Activated naive CD8-positive, alpha-beta T cell treated with anti-CD3 and anti-CD28 coated beads, Interleukin-2, amount 10 ng/mL, durations not matched to agents 7 days and 5 days (primary cell): ENCODE measurements around the gene ODAM. TPM values are rescaled to one million over a fixed set of nuclear protein-coding genes. Genes with fewer than 3 reads are reported as not detected.
"Not testable (repeated sequence)": the region's sequence is repeated elsewhere in the genome, so short reads cannot be mapped to it uniquely, and the experiment has no call there.

Experiments used
- ATAC-seq: fragments of 150-1000 bp; cut with Tn5 transposase; one replicate; pipeline ENCODE4 v1.10.0; 2021; ENCODE audit warnings: low read depth, moderate library complexity
- POLR2A ChIA-PET: fragments of 350-600 bp; sonication (Branson Sonifier 250); formaldehyde crosslinking; loops from one replicate; lab custom pipeline; 2021; ENCODE audit warnings: antibody characterized with exemption; lab: Charles Lee
- DNase-seq: peaks from one replicate; pipeline ENCODE4 v3.0.0; 2021
- H3K27ac Mint-ChIP-seq: one replicate; pipeline ENCODE4 v1.8.0; 2022; ENCODE audit warnings: mild to moderate bottlenecking, mixed read lengths
- H3K27me3 Mint-ChIP-seq: one replicate; pipeline ENCODE4 v1.8.0; 2022; ENCODE audit warnings: mild to moderate bottlenecking, moderate library complexity, mixed read lengths
- H3K36me3 Mint-ChIP-seq: one replicate; pipeline ENCODE4 v1.8.0; 2021; ENCODE audit warnings: mild to moderate bottlenecking, mixed read lengths
- H3K4me1 Mint-ChIP-seq: one replicate; pipeline ENCODE4 v1.8.0; 2021; ENCODE audit warnings: mixed read lengths
- H3K4me3 Mint-ChIP-seq: one replicate; pipeline ENCODE4 v1.8.0; 2022; ENCODE audit warnings: mild to moderate bottlenecking, moderate library complexity, mixed read lengths
- H3K9me3 Mint-ChIP-seq: one replicate; pipeline ENCODE4 v1.8.0; 2021; ENCODE audit warnings: mixed read lengths
- total RNA-seq, 2 experiments: library from RNA; stranded (reverse); gene quantifications; one replicate each; pipeline ENCODE4 v1.2.3, GENCODE V29; 2021

Gene ODAM
- total RNA-seq, 2 experiments from 2014 or later: not detected

DNA sequence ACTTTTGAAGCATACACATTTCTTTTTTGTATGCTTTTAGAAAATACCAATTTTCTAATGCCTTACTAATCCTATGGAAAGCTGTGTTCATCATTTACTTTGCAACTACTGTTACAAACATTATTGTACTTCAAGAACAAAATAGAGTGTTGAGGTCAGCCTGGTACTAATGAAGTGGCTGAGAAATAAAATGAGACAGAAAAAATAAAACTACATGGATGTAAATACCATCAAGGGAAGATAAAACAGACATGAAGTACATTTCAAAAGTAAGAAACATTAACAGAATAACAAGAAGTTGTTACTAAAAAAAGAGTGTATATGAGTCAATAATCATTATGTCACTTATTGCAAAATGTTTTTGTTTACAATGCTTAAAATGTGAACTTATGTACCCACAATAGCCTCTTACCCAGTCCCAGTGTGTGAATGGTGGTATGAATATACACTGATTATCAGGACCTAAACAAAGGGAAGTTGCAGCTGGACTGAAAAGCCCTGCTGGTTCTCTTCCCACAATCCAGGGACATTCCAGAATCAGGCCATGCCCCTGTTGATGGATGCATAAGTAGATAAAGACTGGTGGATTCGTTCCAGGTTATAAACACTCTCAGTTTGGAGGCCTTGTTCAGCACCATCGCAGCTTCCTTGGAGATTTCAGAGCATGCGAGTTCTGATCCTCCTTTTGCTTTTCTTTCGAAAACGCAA is 44.5 kb downstream of the ODAM start:
- ATAC-seq: no peak
- Mint-ChIP-seq H3K27me3 (no peaks in the 10 kb centered on the region), H3K9me3 (no peaks in the 10 kb centered on the region), H3K4me1 (no peaks in the 10 kb centered on the region), H3K4me3 (no peak overlapping the region), H3K36me3 (no peaks in the 10 kb centered on the region), H3K27ac (no peak overlapping the region)
- DNase-seq: no peak
- POLR2A ChIA-PET: no interaction called here

DNA sequence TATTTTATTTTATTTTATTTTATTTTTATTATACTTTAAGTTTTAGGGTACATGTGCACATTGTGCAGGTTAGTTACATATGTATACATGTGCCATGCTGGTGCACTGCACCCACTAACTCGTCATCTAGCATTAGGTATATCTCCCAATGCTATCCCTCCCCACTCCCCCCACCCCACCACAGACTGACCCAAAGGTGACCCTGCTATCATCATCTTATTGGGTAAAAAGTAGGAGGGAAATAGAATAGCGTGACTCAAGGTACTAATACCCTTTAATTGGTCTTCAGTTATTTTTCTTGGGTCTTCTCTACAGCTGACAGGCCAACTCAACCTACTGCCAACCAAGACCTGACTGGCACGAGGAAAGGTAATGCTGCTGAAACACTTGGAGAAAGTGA is 46.8 kb downstream of the ODAM start, which contains the start of gene CSN3:
Gene CSN3 (plus strand): TSS at position 301 of the 400 bp plus-strand sequence. CDS start 2,223 bp downstream, outside the sequence.
- POLR2A ChIA-PET, DNase-seq, H3K4me1 Mint-ChIP-seq, H3K9me3 Mint-ChIP-seq, H3K27me3 Mint-ChIP-seq, H3K4me3 Mint-ChIP-seq, ATAC-seq, H3K27ac Mint-ChIP-seq, H3K36me3 Mint-ChIP-seq: not testable (repeated sequence)

DNA sequence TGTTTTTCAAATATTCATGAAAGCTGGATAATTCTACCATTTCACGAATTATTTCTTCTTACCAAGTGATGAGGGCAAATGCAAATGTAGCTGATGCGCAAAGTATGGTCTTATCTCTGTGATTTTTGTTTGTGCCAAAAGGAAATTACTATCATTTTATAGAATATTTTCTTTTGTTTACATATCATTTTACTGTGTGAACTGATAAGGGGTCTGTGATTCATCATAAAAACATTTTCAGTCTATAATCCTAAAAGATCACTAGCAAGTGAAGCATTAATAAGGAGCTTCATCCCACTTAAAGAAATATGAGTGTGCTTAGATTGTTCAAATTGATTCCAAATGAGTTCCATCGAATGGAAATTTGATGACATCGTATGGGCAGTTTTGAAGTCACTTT is 47.6 kb downstream of the ODAM start:
- Mint-ChIP-seq H3K9me3 (no peaks in the 10 kb centered on the region), H3K4me3 (no peak overlapping the region), H3K4me1 (no peaks in the 10 kb centered on the region), H3K27me3 (no peaks in the 10 kb centered on the region), H3K36me3 (no peaks in the 10 kb centered on the region), H3K27ac (no peak overlapping the region)
- POLR2A ChIA-PET: no interaction called here
- no peak for ATAC-seq
- no peak for DNase-seq

DNA sequence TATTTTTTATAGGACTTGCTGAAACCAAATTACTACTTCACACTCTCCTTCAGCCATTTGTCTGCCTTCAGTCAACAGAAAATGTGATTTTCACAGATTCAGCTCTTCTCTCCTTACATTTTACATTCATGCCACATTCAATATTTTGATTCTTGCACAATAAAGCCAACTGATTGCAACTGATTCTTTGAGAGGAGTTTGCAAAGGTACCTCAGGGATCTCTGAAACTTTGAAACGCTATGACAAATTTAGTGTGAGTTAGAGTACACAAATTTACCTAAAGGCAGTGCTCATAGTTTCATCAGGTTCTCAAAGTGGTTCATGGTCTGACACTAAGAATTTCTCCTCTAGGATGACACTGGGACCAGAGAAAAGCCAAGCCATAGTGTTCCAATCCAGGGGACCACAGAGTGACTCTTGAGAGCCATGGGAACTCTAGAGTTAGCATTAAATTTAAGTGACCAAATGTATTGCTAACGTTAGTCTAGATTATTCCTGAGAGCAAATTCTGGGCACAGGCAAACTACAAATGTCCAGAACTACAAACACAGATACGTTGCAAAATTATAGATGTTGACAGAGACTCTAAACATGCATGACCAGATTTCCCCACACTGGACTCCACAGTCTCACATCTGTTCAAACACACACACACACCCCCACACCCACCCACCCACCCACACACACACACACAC is 55.9 kb downstream of the ODAM start:
- Mint-ChIP-seq H3K4me1 (no peaks in the 10 kb centered on the region), H3K4me3 (no peak overlapping the region), H3K27me3 (no peaks in the 10 kb centered on the region), H3K9me3 (no peaks in the 10 kb centered on the region), H3K36me3 (no peaks in the 10 kb centered on the region), H3K27ac (no peak overlapping the region)
- POLR2A ChIA-PET: no interaction called here
- DNase-seq (no peak), ATAC-seq (no peak)

DNA sequence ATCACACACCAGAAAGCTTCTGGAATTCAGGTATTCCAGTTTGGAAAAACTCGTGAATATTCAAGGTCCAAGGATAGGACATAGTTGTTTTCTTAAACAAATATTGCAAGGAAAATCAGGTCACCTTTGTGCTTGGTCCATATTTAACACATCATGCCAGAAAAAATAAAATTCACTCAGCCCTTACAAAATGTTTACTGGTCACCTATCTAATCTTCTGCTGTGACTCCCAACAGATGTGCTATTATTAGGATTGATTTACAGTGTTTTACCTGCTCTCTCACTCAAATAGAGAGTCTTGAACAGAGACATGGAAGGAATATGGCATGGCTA is 56.4 kb downstream of the ODAM start:
- H3K9me3 Mint-ChIP-seq: no peaks in the 10 kb centered on the region
- H3K4me1 Mint-ChIP-seq: no peaks in the 10 kb centered on the region
- H3K4me3 Mint-ChIP-seq: no peak overlapping the region
- ATAC-seq: no peak
- DNase-seq: no peak
- POLR2A ChIA-PET: no interaction called here
- H3K27ac Mint-ChIP-seq: no peak overlapping the region
- H3K36me3 Mint-ChIP-seq: no peaks in the 10 kb centered on the region
- no peaks in the 10 kb centered on the region for H3K27me3 Mint-ChIP-seq

Other genes starting within 250 kb of the ODAM start
- not detected for gene CSN2, start 230.0 kb upstream of the ODAM start, total RNA-seq
- not detected for gene STATH, start 199.8 kb upstream of the ODAM start, total RNA-seq
- gene HTN3, start 167.3 kb upstream of the ODAM start, total RNA-seq: not detected
- gene HTN1, start 145.3 kb upstream of the ODAM start, total RNA-seq: not detected
- not detected for gene PRR27, start 41.5 kb upstream of the ODAM start, total RNA-seq
- not detected for gene FDCSP, start 30.4 kb downstream of the ODAM start, total RNA-seq
- not detected for gene CSN3, start 46.9 kb downstream of the ODAM start, total RNA-seq
- gene CABS1, start 139.3 kb downstream of the ODAM start, total RNA-seq: not detected
- gene SMR3A, start 165.0 kb downstream of the ODAM start, total RNA-seq: not detected
- gene SMR3B, start 187.4 kb downstream of the ODAM start, total RNA-seq: not detected
- gene OPRPN, start 202.2 kb downstream of the ODAM start, total RNA-seq: not detected